ENCODE data around the gene SLC43A2. TPM values are rescaled to one million over a fixed set of nuclear protein-coding genes. Genes with fewer than 3 reads are reported as not detected.

Gene SLC43A2
- polyA plus RNA-seq, 1 of the 3 experiments (the other 2 are of a cell fraction), result 9.8 TPM

- no peak overlapping the region for H2AFZ ChIP-seq (ENCODE audit: low read depth)
- no peaks in the 10 kb centered on the region for H3K9me3 ChIP-seq
- no peak for DNase-seq
- peaks cover 41 to 58% of the 10 kb centered on the region in 2 experiments for H3K36me3 ChIP-seq (replicated peaks in 1 of 2; ENCODE audit: control insufficient read depth in 1 of 2, insufficient read depth in 2 of 2, low read length in 1 of 2)
- 0 out of 2 replicates have a peak, but pooled peaks cover 5% of the 10 kb centered on the region for H3K79me2 ChIP-seq (ENCODE audit: insufficient read depth)
- TF ChIP-seq PBX3 (IDR thresholded peaks at IDR 0.05) (no peak), YY1 (IDR thresholded peaks at IDR 0.05; ENCODE audit: low read depth) (no peak), GABPA (IDR thresholded peaks at IDR 0.05; ENCODE audit: low read depth) (no peak), USF1 (IDR thresholded peaks at IDR 0.05; ENCODE audit: borderline replicate concordance, low read depth) (no peak), IRF3 (IDR thresholded peaks at IDR 0.05; ENCODE audit: low read depth, low read length) (no peak), JUND (IDR thresholded peaks at IDR 0.05) (no peak), RAD21 (IDR thresholded peaks at IDR 0.05; ENCODE audit: low read length) (no peak), TEAD4 (IDR thresholded peaks at IDR 0.05; ENCODE audit: borderline replicate concordance, insufficient read depth) (no peak), MXI1 (IDR thresholded peaks at IDR 0.05; ENCODE audit: low read depth, low read length) (no peak), RFX5 (IDR thresholded peaks at IDR 0.05; ENCODE audit: low read length) (no peak), EP300 (IDR thresholded peaks at IDR 0.05; ENCODE audit: borderline replicate concordance in 1 of 2, low read depth in 1 of 2, low read length in 1 of 2) (no peak), TCF12 (IDR thresholded peaks at IDR 0.05) (no peak)
- no peak overlapping the region for H3K9ac ChIP-seq
- H3K27me3 ChIP-seq (ENCODE audit: insufficient read depth), result no peaks in the 10 kb centered on the region
- H3K4me3 ChIP-seq (ENCODE audit: low read depth in 2 of 2, low read length in 1 of 2), result no peak overlapping the region
- no peaks in the 10 kb centered on the region for H3F3A ChIP-seq (replicated peaks; ENCODE audit: insufficient read depth)
- CTCF ChIA-PET, result interaction anchor here (1.1 kb wide), 1 partner anchor 9 kb away, joined by 5 read pairs; no protein-coding TSS in a partner anchor
- no peaks in the 10 kb centered on the region for H3K9me2 ChIP-seq
- 94% methylated on average over 8 of the region's 8 CpGs for WGBS (ENCODE audit: low lambda C conversion rate)
- H4K20me1 ChIP-seq (ENCODE audit: insufficient read depth), result no peaks in the 10 kb centered on the region
- H3K4me1 ChIP-seq (ENCODE audit: control insufficient read depth in 1 of 2, insufficient read depth in 2 of 2, low read depth in 1 of 2, low read length in 1 of 2), result no peaks in the 10 kb centered on the region
- no peak overlapping the region for H3K27ac ChIP-seq (ENCODE audit: low read depth in 2 of 2, low read length in 1 of 2)
- no peak overlapping the region for H3K4me2 ChIP-seq
- POLR2A ChIA-PET, result no interaction called here
Observed at GRCh38 chr17:1542316-1542715, 86.3 kb downstream of the SLC43A2 start.

GRCh38 chr17:1541367-1541904 is 87.2 kb downstream of the SLC43A2 start:
- H3K36me3 ChIP-seq (replicated peaks in 1 of 2; ENCODE audit: control insufficient read depth in 1 of 2, insufficient read depth in 2 of 2, low read length in 1 of 2), result peaks cover 42 to 56% of the 10 kb centered on the region in 2 experiments
- H2AFZ ChIP-seq (ENCODE audit: low read depth), result no peak overlapping the region
- no peaks in the 10 kb centered on the region for H3K9me2 ChIP-seq
- no peak overlapping the region for H3K27ac ChIP-seq (ENCODE audit: low read depth in 2 of 2, low read length in 1 of 2)
- H3F3A ChIP-seq (replicated peaks; ENCODE audit: insufficient read depth), result no peaks in the 10 kb centered on the region
- no peak for DNase-seq
- no peak overlapping the region for H3K9ac ChIP-seq
- H3K79me2 ChIP-seq (ENCODE audit: insufficient read depth), result 0 out of 2 replicates have a peak, but pooled peaks cover 5% of the 10 kb centered on the region
- POLR2A ChIA-PET, result no interaction called here
- no peaks in the 10 kb centered on the region for H4K20me1 ChIP-seq (ENCODE audit: insufficient read depth)
- H3K4me1 ChIP-seq (ENCODE audit: control insufficient read depth in 1 of 2, insufficient read depth in 2 of 2, low read depth in 1 of 2, low read length in 1 of 2), result no peaks in the 10 kb centered on the region
- TF ChIP-seq EP300 (IDR thresholded peaks at IDR 0.05; ENCODE audit: borderline replicate concordance in 1 of 2, low read depth in 1 of 2, low read length in 1 of 2) (no peak), MXI1 (IDR thresholded peaks at IDR 0.05; ENCODE audit: low read depth, low read length) (no peak)
- H3K4me3 ChIP-seq (ENCODE audit: low read depth in 2 of 2, low read length in 1 of 2), result no peak overlapping the region
- H3K9me3 ChIP-seq, result no peaks in the 10 kb centered on the region
- WGBS (ENCODE audit: low lambda C conversion rate), result 89% methylated on average over 4 of the region's 4 CpGs
- CTCF ChIA-PET, result interaction anchor here (0.7 to 1.1 kb wide), 2 partner anchors 8 to 307 kb away, joined by 3 to 5 read pairs; no protein-coding TSS in a partner anchor
- no peaks in the 10 kb centered on the region for H3K27me3 ChIP-seq (ENCODE audit: insufficient read depth)
- H3K4me2 ChIP-seq, result no peak overlapping the region

All from SK-N-SH (cell line).